CD4-positive, alpha-beta T cell (primary cell): ENCODE measurements around the gene GBA2. TPM values are rescaled to one million over a fixed set of nuclear protein-coding genes. Genes with fewer than 3 reads are reported as not detected.

ENCODE experiments used
- ATAC-seq: fragments of 200-7000 bp; cut with Tn5 transposase; one replicate; pipeline ENCODE4 v1.10.0; 2022; ENCODE audit warnings: mild to moderate bottlenecking; ENCODE audit not compliant: poor library complexity
- CTCF ChIA-PET: fragments of 350-600 bp; sonication (Branson Sonifier 250); formaldehyde crosslinking; loops from one replicate; lab custom pipeline; 2021; ENCODE audit warnings: antibody characterized with exemption, inconsistent platforms; lab: Charles Lee
- POLR2A ChIA-PET: fragments of 350-600 bp; sonication (Branson Sonifier 250); formaldehyde crosslinking; loops from one replicate; lab custom pipeline; 2021; ENCODE audit warnings: antibody characterized with exemption, inconsistent platforms; lab: Charles Lee
- DNase-seq, 14 experiments: peaks; one replicate each; pipeline ENCODE4 v3.0.0-alpha.2; 2013 to 2020; ENCODE audit warnings: mixed read lengths in 2 of 14
- H3K27ac ChIP-seq, 2 donors: one replicate each; pipeline versions ENCODE4 v1.5.1 to v1.7.0; 2013; ENCODE audit warnings: low read length in 2 of 2, low read depth in 1 of 2, mild to moderate bottlenecking in 1 of 2
- H3K27me3 ChIP-seq, 2 experiments: 1 replicate in 1 of 2; 2 replicates in 1 of 2; pipeline versions ENCODE4 v1.6.1 to v1.7.0; 2013; ENCODE audit warnings: low read length in 2 of 2, control low read depth in 1 of 2, mild to moderate bottlenecking in 1 of 2, moderate library complexity in 1 of 2; ENCODE audit not compliant: insufficient read depth in 2 of 2, control insufficient read depth in 1 of 2
- H3K36me3 ChIP-seq: one replicate; pipeline ENCODE4 v1.6.1; 2013; ENCODE audit warnings: low read length, control low read depth; ENCODE audit not compliant: insufficient read depth
- H3K4me1 ChIP-seq: one replicate; pipeline ENCODE4 v1.6.1; 2013; ENCODE audit warnings: low read length, control low read depth; ENCODE audit not compliant: insufficient read depth
- H3K4me3 ChIP-seq: one replicate; pipeline ENCODE4 v1.5.1; 2013; ENCODE audit warnings: mild to moderate bottlenecking, low read length, moderate library complexity
- H3K9me3 ChIP-seq, 2 experiments: 1 replicate in 1 of 2; 2 replicates in 1 of 2; pipeline versions ENCODE4 v1.6.1 to v1.7.0; 2013; ENCODE audit warnings: low read length in 2 of 2, mild to moderate bottlenecking in 2 of 2, control low read depth in 1 of 2, moderate library complexity in 1 of 2; ENCODE audit not compliant: control insufficient read depth in 1 of 2, insufficient read depth in 1 of 2
- H3K27ac Mint-ChIP-seq: one replicate; pipeline ENCODE4 v1.8.0; 2020; ENCODE audit warnings: mixed read lengths
- H3K27me3 Mint-ChIP-seq: one replicate; pipeline ENCODE4 v1.8.0; 2021; ENCODE audit warnings: mixed read lengths
- H3K36me3 Mint-ChIP-seq: one replicate; pipeline ENCODE4 v1.8.0; 2021; ENCODE audit warnings: low read depth, mixed read lengths
- H3K4me1 Mint-ChIP-seq: one replicate; pipeline ENCODE4 v1.8.0; 2021; ENCODE audit warnings: low read depth, mixed read lengths
- H3K4me3 Mint-ChIP-seq: one replicate; pipeline ENCODE4 v1.8.0; 2020; ENCODE audit warnings: mild to moderate bottlenecking, mixed read lengths
- H3K9me3 Mint-ChIP-seq: one replicate; pipeline ENCODE4 v1.8.0; 2020; ENCODE audit warnings: mixed read lengths
- CTCF ChIP-seq: fragments of 200-600 bp; IDR thresholded peaks from one replicate; pipeline ENCODE4 v1.8.0; 2022; ENCODE audit warnings: antibody characterized with exemption, mild to moderate bottlenecking
- intact Hi-C, 2 experiments: fragments of 100-400 bp; cut with DNase I in 1 of 2; cut with micrococcal nuclease in 1 of 2; formaldehyde crosslinking; loops; one replicate each; pipeline versions ENCODE4 v1.15.1 to v1.9.0; 2023 to 2025; cut with DNase I, micrococcal nuclease
- total RNA-seq, 174 experiments: library from RNA in 2 of 174; stranded (reverse) in 2 of 174; gene quantifications; one replicate each; pipeline ENCODE4 v1.2.3 and lab custom pipeline; 2021 to 2026

The GBA2 gene
- total RNA-seq, 2 experiments from 2014 or later = 17.3 to 18.6 TPM

- Histone ChIP-seq H3K9me3 (no peaks in the 10 kb centered on the region), H3K27me3 (no peaks in the 10 kb centered on the region), H3K4me1 (peaks cover 20% of the 10 kb centered on the region), H3K36me3 (peaks cover 23% of the 10 kb centered on the region), H3K4me3 (peak overlapping the region; percentile 91), H3K27ac (peak overlapping the region; percentile 72 to 80)
- Mint-ChIP-seq H3K27me3 (no peaks in the 10 kb centered on the region), H3K27ac (peak overlapping the region; percentile 72), H3K36me3 (peaks cover 27% of the 10 kb centered on the region), H3K4me1 (peaks cover 58% of the 10 kb centered on the region), H3K9me3 (no peaks in the 10 kb centered on the region), H3K4me3 (peak overlapping the region; percentile 95)
- intact Hi-C loops = loop anchor here in 1 of 2 experiments (2.0 kb wide), 1 partner anchor 25 kb away; the partner anchor contains the start of genes CREB3 and TLN1
- ChIA-PET POLR2A (interaction anchor here (1.0 to 2.6 kb wide), 10 partner anchors 10 to 138 kb away, joined by 3 to 19 read pairs (median 6); partner anchors contain the start of genes CCDC107, CREB3, HINT2 and RMRP), CTCF (interaction anchor here (0.7 to 1.9 kb wide), 13 partner anchors 8 to 154 kb away, joined by 3 to 16 read pairs (median 5); partner anchors contain the start of genes CCDC107, GBA2, RGP1 and RMRP)
- ATAC-seq = no peak
- peak in 4 of 14 experiments; percentile 21 to 46 (median 44) for DNase-seq
- no peak for TF ChIP-seq CTCF
These were observed 8.3 kb upstream of the GBA2 start for GRCh38 chr9:35757226-35757891.

GRCh38 chr9:35756275-35757225, 7.5 kb upstream of the GBA2 start:
- intact Hi-C loops = loop anchor here in 1 of 2 experiments (2.0 kb wide), 1 partner anchor 24 kb away; the partner anchor contains the start of genes CREB3 and TLN1
- Mint-ChIP-seq H3K9me3 (no peaks in the 10 kb centered on the region), H3K36me3 (peaks cover 33% of the 10 kb centered on the region), H3K4me3 (peak overlapping the region; percentile 95), H3K27me3 (no peaks in the 10 kb centered on the region), H3K4me1 (peaks cover 54% of the 10 kb centered on the region), H3K27ac (peak overlapping the region; percentile 81)
- no peaks in the 10 kb centered on the region for H3K27me3 ChIP-seq
- TF ChIP-seq CTCF = peak; percentile 77
- CTCF ChIA-PET = interaction anchor here (0.7 to 1.9 kb wide), 17 partner anchors 8 to 153 kb away, joined by 3 to 16 read pairs (median 5); partner anchors contain the start of genes CCDC107, CREB3, GBA2 and RGP1
- H3K27ac ChIP-seq = peak overlapping the region; percentile 72 to 80
- DNase-seq (peak; percentile 68 to 87 (median 74)), ATAC-seq (peak; percentile 97)
- H3K9me3 ChIP-seq = no peaks in the 10 kb centered on the region
- H3K4me3 ChIP-seq = peak overlapping the region; percentile 91
- POLR2A ChIA-PET = interaction anchor here (0.5 to 2.6 kb wide), 13 partner anchors 9 to 285 kb away, joined by 3 to 19 read pairs (median 4); partner anchors contain the start of genes CCDC107, CREB3, HINT2 and RMRP
- peaks cover 20% of the 10 kb centered on the region for H3K4me1 ChIP-seq
- peaks cover 31% of the 10 kb centered on the region for H3K36me3 ChIP-seq

- peak overlapping the region; percentile 68 for H3K4me3 Mint-ChIP-seq
These were observed 6.0 kb upstream of the GBA2 start for GRCh38 chr9:35755071-35755470.

More at GRCh38 chr9:35755071-35755470, 6.0 kb upstream of the GBA2 start:
- peak overlapping the region; percentile 81 for H3K27ac Mint-ChIP-seq
- Histone ChIP-seq H3K27me3 (no peaks in the 10 kb centered on the region), H3K27ac (no peak overlapping the region), H3K9me3 (no peaks in the 10 kb centered on the region), H3K36me3 (peaks cover 43% of the 10 kb centered on the region), H3K4me1 (peaks cover 30% of the 10 kb centered on the region), H3K4me3 (no peak overlapping the region)
- no peaks in the 10 kb centered on the region for H3K9me3 Mint-ChIP-seq
- peaks cover 49% of the 10 kb centered on the region for H3K4me1 Mint-ChIP-seq
- H3K36me3 Mint-ChIP-seq = peaks cover 47% of the 10 kb centered on the region
- no peak for TF ChIP-seq CTCF
- DNase-seq (no peak), ATAC-seq (no peak)
- H3K27me3 Mint-ChIP-seq = no peaks in the 10 kb centered on the region
- intact Hi-C loops = no loop called here
- ChIA-PET CTCF (interaction anchor here (1.9 kb wide), 1 partner anchor 58 kb away, joined by 7 read pairs; no protein-coding TSS in a partner anchor), POLR2A (no interaction called here)
